ENCODE results near the gene GIMAP8.

DNA sequence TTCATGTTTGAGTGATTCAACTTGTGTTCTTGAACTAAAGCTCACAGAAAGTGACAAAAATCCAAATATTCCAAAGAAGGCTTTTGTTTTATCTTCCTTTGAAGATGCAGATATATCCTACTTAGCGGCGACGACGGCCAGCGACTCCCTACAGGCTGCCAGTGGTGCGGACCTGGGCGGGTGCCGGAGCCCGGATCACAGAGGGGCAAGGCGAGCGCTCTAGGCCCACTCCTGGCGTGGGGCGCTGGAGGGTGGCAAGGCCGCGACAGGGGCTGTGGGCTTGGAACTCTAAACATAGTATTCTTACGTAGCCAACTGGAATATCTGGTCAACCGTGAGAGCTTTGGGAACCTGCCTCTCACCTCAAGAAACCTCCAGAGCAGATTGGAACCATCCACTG is 63.3 kb downstream of the GIMAP8 start:
- TF ChIP-seq, protein P1, sequence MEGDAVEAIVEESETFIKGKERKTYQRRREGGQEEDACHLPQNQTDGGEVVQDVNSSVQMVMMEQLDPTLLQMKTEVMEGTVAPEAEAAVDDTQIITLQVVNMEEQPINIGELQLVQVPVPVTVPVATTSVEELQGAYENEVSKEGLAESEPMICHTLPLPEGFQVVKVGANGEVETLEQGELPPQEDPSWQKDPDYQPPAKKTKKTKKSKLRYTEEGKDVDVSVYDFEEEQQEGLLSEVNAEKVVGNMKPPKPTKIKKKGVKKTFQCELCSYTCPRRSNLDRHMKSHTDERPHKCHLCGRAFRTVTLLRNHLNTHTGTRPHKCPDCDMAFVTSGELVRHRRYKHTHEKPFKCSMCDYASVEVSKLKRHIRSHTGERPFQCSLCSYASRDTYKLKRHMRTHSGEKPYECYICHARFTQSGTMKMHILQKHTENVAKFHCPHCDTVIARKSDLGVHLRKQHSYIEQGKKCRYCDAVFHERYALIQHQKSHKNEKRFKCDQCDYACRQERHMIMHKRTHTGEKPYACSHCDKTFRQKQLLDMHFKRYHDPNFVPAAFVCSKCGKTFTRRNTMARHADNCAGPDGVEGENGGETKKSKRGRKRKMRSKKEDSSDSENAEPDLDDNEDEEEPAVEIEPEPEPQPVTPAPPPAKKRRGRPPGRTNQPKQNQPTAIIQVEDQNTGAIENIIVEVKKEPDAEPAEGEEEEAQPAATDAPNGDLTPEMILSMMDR (IDR thresholded peaks at IDR 0.05): no peak
- TF ChIP-seq EZH2 (IDR thresholded peaks at IDR 0.05): no peak
